Peyer's patch (tissue), 4 donors: ENCODE measurements around the gene RNF13. TPM values are rescaled to one million over a fixed set of nuclear protein-coding genes. Genes with fewer than 3 reads are reported as not detected.
A peak's percentile ranks its signal among the peaks of the same experiment; 100 is the strongest.

Experiments
- DNase-seq, 3 donors: peaks; one replicate each; pipeline ENCODE4 v3.0.0-alpha.2; 2017 to 2019
- H3K27ac ChIP-seq, 4 donors: fragments of 200-600 bp; sonication (generic); one replicate each; pipeline ENCODE4 v1.5.1; 2016 to 2019
- H3K27me3 ChIP-seq, 2 donors: fragments of 200-600 bp; sonication (generic); one replicate each; pipeline ENCODE4 v1.5.1; 2019
- H3K36me3 ChIP-seq, 3 donors: fragments of 200-600 bp; sonication (generic); one replicate each; pipeline ENCODE4 v1.5.1; 2016 to 2019
- H3K4me1 ChIP-seq, 4 donors: fragments of 200-600 bp; sonication (generic); one replicate each; pipeline ENCODE4 v1.5.1; 2016 to 2019
- H3K4me3 ChIP-seq, 4 donors: fragments of 200-600 bp; sonication (generic); 1 replicate in 3 of 4; 2 replicates in 1 of 4; pipeline ENCODE4 v1.5.1; 2016 to 2019; ENCODE audit warnings: mild to moderate bottlenecking in 1 of 4
- H3K9me3 ChIP-seq, 4 donors: fragments of 200-600 bp; sonication (generic); one replicate each; pipeline ENCODE4 v1.5.1; 2016 to 2019; ENCODE audit warnings: mild to moderate bottlenecking in 1 of 4
- CTCF ChIP-seq, 6 experiments: fragments of 450-650 bp in 4 of 6; fragments of 200-600 bp in 2 of 6; sonication (generic) in 1 of 6; IDR thresholded peaks; one replicate each; pipeline ENCODE4 v1.5.1; 2017 to 2019; ENCODE audit warnings: antibody characterized with exemption in 6 of 6, mild to moderate bottlenecking in 3 of 6, moderate library complexity in 1 of 6
- POLR2A ChIP-seq, 2 donors: fragments of 450-650 bp; IDR thresholded peaks; one replicate each; pipeline ENCODE4 v1.5.1; 2017; ENCODE audit warnings: antibody characterized with exemption in 2 of 2, mild to moderate bottlenecking in 2 of 2, moderate library complexity in 2 of 2
- total RNA-seq, 4 donors: library from RNA; depleted of rRNA; stranded (reverse); fragments of >200 nt; gene quantifications; one replicate each; pipeline ENCODE4 v1.1.0, GENCODE V29; 2016

The RNF13 gene
- total RNA-seq, 4 donors from 2014 or later: 35.0 to 74.3 (median 58.1) TPM

GRCh38 chr3:149810846-149811245 lies 2.2 kb upstream of the RNF13 start:
- H3K4me3 ChIP-seq: no peak overlapping the region
- no peak overlapping the region for H3K27ac ChIP-seq
- H3K9me3 ChIP-seq: no peaks in the 10 kb centered on the region
- TF ChIP-seq CTCF (IDR thresholded peaks at IDR 0.05): no peak
- no peak for TF ChIP-seq POLR2A (IDR thresholded peaks at IDR 0.05)
- no peak for DNase-seq
- peaks cover 0 to 23% (median 10%) of the 10 kb centered on the region in 4 donors for H3K4me1 ChIP-seq
- no peaks in the 10 kb centered on the region for H3K27me3 ChIP-seq
- H3K36me3 ChIP-seq: no peaks in the 10 kb centered on the region

GRCh38 chr3:149812165-149812605 lies 830 bp upstream of the RNF13 start:
- Histone ChIP-seq H3K36me3 (no peaks in the 10 kb centered on the region), H3K9me3 (no peaks in the 10 kb centered on the region), H3K4me3 (peak overlapping the region; percentile 60 to 90 (median 74)), H3K27me3 (no peaks in the 10 kb centered on the region), H3K27ac (peak overlapping the region; percentile 92 to 98 (median 98)), H3K4me1 (peaks cover 0 to 28% (median 10%) of the 10 kb centered on the region in 4 donors)
- DNase-seq: no peak
- TF ChIP-seq CTCF (IDR thresholded peaks at IDR 0.05): no peak
- TF ChIP-seq POLR2A (IDR thresholded peaks at IDR 0.05): no peak

- peaks cover 0 to 28% (median 10%) of the 10 kb centered on the region in 4 donors for H3K4me1 ChIP-seq
- no peaks in the 10 kb centered on the region for H3K36me3 ChIP-seq
- H3K4me3 ChIP-seq: peak overlapping the region; percentile 60 to 90 (median 74)
- peak; percentile 19 to 52 (median 50) for DNase-seq
- H3K9me3 ChIP-seq: no peaks in the 10 kb centered on the region
- peak overlapping the region; percentile 92 to 98 (median 98) for H3K27ac ChIP-seq
- TF ChIP-seq POLR2A (IDR thresholded peaks at IDR 0.05) (no peak), CTCF (IDR thresholded peaks at IDR 0.05) (no peak)
- H3K27me3 ChIP-seq: no peaks in the 10 kb centered on the region
Observed at GRCh38 chr3:149813367-149814281, 609 bp downstream of the RNF13 start.

GRCh38 chr3:149815321-149815720 lies 2.3 kb downstream of the RNF13 start:
- Histone ChIP-seq H3K27ac (no peak overlapping the region), H3K4me3 (peak overlapping the region in 1 of 4 donors; percentile 90), H3K27me3 (no peaks in the 10 kb centered on the region), H3K9me3 (no peaks in the 10 kb centered on the region), H3K36me3 (no peaks in the 10 kb centered on the region), H3K4me1 (peaks cover 0 to 28% (median 10%) of the 10 kb centered on the region in 4 donors)
- no peak for DNase-seq
- TF ChIP-seq POLR2A (IDR thresholded peaks at IDR 0.05) (no peak), CTCF (IDR thresholded peaks at IDR 0.05) (no peak)

- H3K36me3 ChIP-seq: no peaks in the 10 kb centered on the region
- H3K9me3 ChIP-seq: no peaks in the 10 kb centered on the region
- TF ChIP-seq POLR2A (IDR thresholded peaks at IDR 0.05): no peak
- TF ChIP-seq CTCF (IDR thresholded peaks at IDR 0.05): no peak
- no peak overlapping the region for H3K4me3 ChIP-seq
- H3K27ac ChIP-seq: no peak overlapping the region
- DNase-seq: no peak
- H3K4me1 ChIP-seq: peaks cover 0 to 28% (median 10%) of the 10 kb centered on the region in 4 donors
- no peaks in the 10 kb centered on the region for H3K27me3 ChIP-seq
Observed at GRCh38 chr3:149815728-149816127, 2.7 kb downstream of the RNF13 start.
